Activated B cell treated with CpG ODN at 0.5 μM for 24 hours (primary cell): ENCODE data around the gene CCL27. TPM values are rescaled to one million over a fixed set of nuclear protein-coding genes. Genes with fewer than 3 reads are reported as not detected.

ENCODE experiments used
- ATAC-seq: fragments of 200-7000 bp; cut with Tn5 transposase; one replicate; pipeline ENCODE4 v1.10.0; 2021; ENCODE audit warnings: low read depth, mild to moderate bottlenecking, moderate library complexity
- CTCF ChIA-PET: fragments of 350-600 bp; sonication (Branson Sonifier 250); formaldehyde crosslinking; loops from one replicate; lab custom pipeline; 2021; ENCODE audit warnings: antibody characterized with exemption; lab: Charles Lee
- POLR2A ChIA-PET: fragments of 350-600 bp; sonication (Branson Sonifier 250); formaldehyde crosslinking; loops from one replicate; lab custom pipeline; 2021; ENCODE audit warnings: antibody characterized with exemption; lab: Charles Lee
- DNase-seq: peaks from one replicate; pipeline ENCODE4 v3.0.0; 2022
- H3K27ac Mint-ChIP-seq: one replicate; pipeline ENCODE4 v1.8.0; 2020; ENCODE audit warnings: mixed read lengths
- H3K27me3 Mint-ChIP-seq: one replicate; pipeline ENCODE4 v1.8.0; 2021; ENCODE audit warnings: mixed read lengths
- H3K36me3 Mint-ChIP-seq: one replicate; pipeline ENCODE4 v1.8.0; 2021; ENCODE audit warnings: low read depth, mixed read lengths
- H3K4me1 Mint-ChIP-seq: one replicate; pipeline ENCODE4 v1.8.0; 2021; ENCODE audit warnings: mixed read lengths
- H3K4me3 Mint-ChIP-seq: one replicate; pipeline ENCODE4 v1.8.0; 2020; ENCODE audit warnings: mild to moderate bottlenecking, mixed read lengths
- H3K9me3 Mint-ChIP-seq: one replicate; pipeline ENCODE4 v1.8.0; 2020; ENCODE audit warnings: mixed read lengths
- CTCF ChIP-seq: fragments of 200-600 bp; IDR thresholded peaks from one replicate; pipeline ENCODE4 v1.8.0; 2022; ENCODE audit warnings: antibody characterized with exemption, mild to moderate bottlenecking
- intact Hi-C: fragments of 100-400 bp; cut with micrococcal nuclease; formaldehyde crosslinking; loops from one replicate; pipeline ENCODE4 v1.15.1; 2024
- total RNA-seq: library from RNA; stranded (reverse); gene quantifications from 2 replicates; pipeline ENCODE4 v1.2.3, GENCODE V29; 2022

The CCL27 gene
- total RNA-seq, 1 donor from 2014 or later: not detected

- Mint-ChIP-seq H3K4me3 (no peak overlapping the region), H3K27ac (no peak overlapping the region), H3K9me3 (no peaks in the 10 kb centered on the region), H3K36me3 (peaks cover 6% of the 10 kb centered on the region), H3K27me3 (peaks cover 63% of the 10 kb centered on the region), H3K4me1 (peaks cover 35% of the 10 kb centered on the region)
- CTCF ChIA-PET: interaction anchor here (1.4 to 7.6 kb wide), 3 partner anchors 9 to 33 kb away, joined by 3 to 51 read pairs (median 3); no protein-coding TSS in a partner anchor
- POLR2A ChIA-PET: interaction anchor here (1.7 kb wide), 1 partner anchor 9 kb away, joined by 5 read pairs; no protein-coding TSS in a partner anchor
- intact Hi-C loops: loop anchor here (5.0 kb wide), 1 partner anchor 297 kb away; the partner anchor contains the start of genes KIF24 and NUDT2
- DNase-seq (no peak), ATAC-seq (no peak)
- no peak for TF ChIP-seq CTCF
These were observed 37.8 kb downstream of the CCL27 start for GRCh38 chr9:34624475-34625185.

- no peaks in the 10 kb centered on the region for H3K9me3 Mint-ChIP-seq
- DNase-seq (no peak), ATAC-seq (no peak)
- peaks cover 6% of the 10 kb centered on the region for H3K36me3 Mint-ChIP-seq
- POLR2A ChIA-PET: interaction anchor here (0.5 to 1.3 kb wide), 4 partner anchors 14 to 1321 kb away, joined by 3 to 6 read pairs (median 4); partner anchors contain the start of genes MYORG and SIGMAR1
- peaks cover 57% of the 10 kb centered on the region for H3K27me3 Mint-ChIP-seq
- H3K4me1 Mint-ChIP-seq: peaks cover 36% of the 10 kb centered on the region
- CTCF ChIA-PET: interaction anchor here (7.6 kb wide), 1 partner anchor 10 kb away, joined by 51 read pairs; no protein-coding TSS in a partner anchor
- H3K27ac Mint-ChIP-seq: no peak overlapping the region
- intact Hi-C loops: loop anchor here (5.0 kb wide), 1 partner anchor 296 kb away; the partner anchor contains the start of genes KIF24 and NUDT2
- TF ChIP-seq CTCF: no peak
- peak overlapping the region; percentile 58 for H3K4me3 Mint-ChIP-seq
These were observed 38.9 kb downstream of the CCL27 start for GRCh38 chr9:34623374-34624235.

- H3K4me3 Mint-ChIP-seq: peak within 1 kb of the TSS; percentile 95
- no peak for TF ChIP-seq CTCF
- H3K27me3 Mint-ChIP-seq: peaks cover 30% of the 10 kb centered on the region
- intact Hi-C loops: loop anchor here (1.0 to 5.0 kb wide), 6 partner anchors 8 to 293 kb away; partner anchors contain the start of genes ARID3C, GALT, KIF24 and NUDT2
- POLR2A ChIA-PET: interaction anchor here (0.6 to 2.2 kb wide), 11 partner anchors 9 to 228 kb away, joined by 3 to 30 read pairs (median 4); partner anchors contain the start of genes DNAI1, FAM219A, GALT and RPP25L
- ATAC-seq (peak; percentile 98), DNase-seq (peak; percentile 69)
- peak within 1 kb of the TSS; percentile 73 for H3K27ac Mint-ChIP-seq
- H3K9me3 Mint-ChIP-seq: no peaks in the 10 kb centered on the region
- H3K36me3 Mint-ChIP-seq: peaks cover 34% of the 10 kb centered on the region
- CTCF ChIA-PET: interaction anchor here (0.9 to 7.6 kb wide), 6 partner anchors 8 to 82 kb away, joined by 3 to 51 read pairs (median 6); partner anchors contain the start of genes GALT and RPP25L
- H3K4me1 Mint-ChIP-seq: peaks cover 29% of the 10 kb centered on the region
These were observed 42.1 kb downstream of the CCL27 start, which contains the start of gene DCTN3 for GRCh38 chr9:34620061-34620994. Gene DCTN3 (minus strand): TSS chr9:34620495. CDS start chr9:34620464, 31 bp downstream.

- intact Hi-C loops: loop anchor here (10.0 kb wide), 2 partner anchors 1140 to 1200 kb away; partner anchors contain the start of genes HINT2, NOL6 and SPAG8
- Mint-ChIP-seq H3K27ac (no peak overlapping the region), H3K36me3 (peaks cover 48% of the 10 kb centered on the region), H3K27me3 (no peaks in the 10 kb centered on the region), H3K4me3 (no peak overlapping the region), H3K9me3 (no peaks in the 10 kb centered on the region), H3K4me1 (peaks cover 30% of the 10 kb centered on the region)
- CTCF ChIA-PET: interaction anchor here (5.3 kb wide), 1 partner anchor 20 kb away, joined by 62 read pairs; the partner anchor contains the start of gene SIGMAR1
- POLR2A ChIA-PET: interaction anchor here (0.6 to 6.8 kb wide), 2 partner anchors 16 to 21 kb away, joined by 5 to 44 read pairs; partner anchors contain the start of gene SIGMAR1
- no peak for ATAC-seq
- no peak for DNase-seq
- TF ChIP-seq CTCF: no peak
These were observed 47.3 kb downstream of the CCL27 start for GRCh38 chr9:34615132-34615531.
